ENCODE data around the gene R3HDM2.

R3HDM2 gene

GRCh38 chr12:57355734-57356133 lies 75.1 kb downstream of the R3HDM2 start:
- H3K79me1 ChIP-seq (ENCODE audit: low read length): no peaks in the 10 kb centered on the region
- H3K23ac ChIP-seq (ENCODE audit: low read length): no peak overlapping the region
- no peak overlapping the region for H2AFZ ChIP-seq (ENCODE audit: insufficient read depth, low read length, poor library complexity)
- H3K4me2 ChIP-seq (ENCODE audit: low read length): no peak overlapping the region
- no peaks in the 10 kb centered on the region for H3K9me3 ChIP-seq (ENCODE audit: insufficient read depth, low read depth, low read length)
- no peak overlapping the region for H2BK120ac ChIP-seq (ENCODE audit: insufficient read depth, low read length, poor library complexity)
- no peak overlapping the region for H4K91ac ChIP-seq (ENCODE audit: low read depth, low read length)
- H2BK5ac ChIP-seq (ENCODE audit: low read depth, low read length, poor library complexity): no peak overlapping the region
- H3K27me3 ChIP-seq (ENCODE audit: insufficient read depth, low read length): no peaks in the 10 kb centered on the region
- H3K4me3 ChIP-seq (ENCODE audit: low read depth, low read length): no peak overlapping the region
- H2BK12ac ChIP-seq (ENCODE audit: low read length): no peak overlapping the region
- no peak overlapping the region for H3K27ac ChIP-seq (ENCODE audit: low read depth, low read length)
- H3K9ac ChIP-seq (ENCODE audit: low read length): no peak overlapping the region
- no peak overlapping the region for H2AK5ac ChIP-seq (ENCODE audit: low read length)
- H3K4ac ChIP-seq (ENCODE audit: low read depth, low read length): no peak overlapping the region
- H4K12ac ChIP-seq (ENCODE audit: low read depth, low read length): no peak overlapping the region
- no peaks in the 10 kb centered on the region for H3K4me1 ChIP-seq (ENCODE audit: control insufficient read depth in 1 of 2, insufficient read depth in 2 of 2, low read length in 2 of 2)
- no peak overlapping the region for H3K18ac ChIP-seq (ENCODE audit: low read length)
- no peak for DNase-seq
- H3K79me2 ChIP-seq (ENCODE audit: control insufficient read depth, insufficient read depth, low read length, poor library complexity): no peaks in the 10 kb centered on the region
- no peak overlapping the region for H4K8ac ChIP-seq (ENCODE audit: low read depth, low read length)
- H3K36me3 ChIP-seq (ENCODE audit: control insufficient read depth in 1 of 2, insufficient read depth in 2 of 2, low read length in 2 of 2): peaks cover 0 to 2% of the 10 kb centered on the region in 2 experiments
- H3K14ac ChIP-seq (ENCODE audit: low read length): no peak overlapping the region

- Histone ChIP-seq H3K23ac (ENCODE audit: low read length) (no peak overlapping the region), H3K9me3 (ENCODE audit: insufficient read depth, low read depth, low read length) (no peaks in the 10 kb centered on the region), H3K27ac (ENCODE audit: low read depth, low read length) (no peak overlapping the region), H2AK5ac (ENCODE audit: low read length) (no peak overlapping the region), H3K27me3 (ENCODE audit: insufficient read depth, low read length) (no peaks in the 10 kb centered on the region), H3K4ac (ENCODE audit: low read depth, low read length) (no peak overlapping the region), H3K18ac (ENCODE audit: low read length) (no peak overlapping the region), H3K79me2 (ENCODE audit: control insufficient read depth, insufficient read depth, low read length, poor library complexity) (no peaks in the 10 kb centered on the region), H3K9ac (ENCODE audit: low read length) (no peak overlapping the region), H2BK12ac (ENCODE audit: low read length) (no peak overlapping the region), H3K4me3 (ENCODE audit: low read depth, low read length) (no peak overlapping the region), H2BK120ac (ENCODE audit: insufficient read depth, low read length, poor library complexity) (no peak overlapping the region), H3K79me1 (ENCODE audit: low read length) (no peaks in the 10 kb centered on the region), H2AFZ (ENCODE audit: insufficient read depth, low read length, poor library complexity) (no peak overlapping the region), H3K4me1 (ENCODE audit: control insufficient read depth in 1 of 2, insufficient read depth in 2 of 2, low read length in 2 of 2) (no peaks in the 10 kb centered on the region), H3K36me3 (ENCODE audit: control insufficient read depth in 1 of 2, insufficient read depth in 2 of 2, low read length in 2 of 2) (peaks cover 0 to 2% of the 10 kb centered on the region in 2 experiments), H3K4me2 (ENCODE audit: low read length) (no peak overlapping the region), H4K8ac (ENCODE audit: low read depth, low read length) (no peak overlapping the region), H2BK5ac (ENCODE audit: low read depth, low read length, poor library complexity) (no peak overlapping the region), H3K14ac (ENCODE audit: low read length) (no peak overlapping the region), H4K91ac (ENCODE audit: low read depth, low read length) (no peak overlapping the region), H4K12ac (ENCODE audit: low read depth, low read length) (no peak overlapping the region)
- no peak for DNase-seq
- no CpG with 5 or more reads among the region's 3 CpGs for WGBS (ENCODE audit: extremely low coverage, insufficient coverage, insufficient read length)
These were observed 78.7 kb downstream of the R3HDM2 start for GRCh38 chr12:57352166-57352565.

- Histone ChIP-seq H3K14ac (ENCODE audit: low read length) (no peak overlapping the region), H4K12ac (ENCODE audit: low read depth, low read length) (no peak overlapping the region), H4K8ac (ENCODE audit: low read depth, low read length) (no peak overlapping the region), H2AK5ac (ENCODE audit: low read length) (no peak overlapping the region), H3K9me3 (ENCODE audit: insufficient read depth, low read depth, low read length) (no peaks in the 10 kb centered on the region), H4K91ac (ENCODE audit: low read depth, low read length) (no peak overlapping the region), H2BK5ac (ENCODE audit: low read depth, low read length, poor library complexity) (no peak overlapping the region), H3K36me3 (ENCODE audit: control insufficient read depth in 1 of 2, insufficient read depth in 2 of 2, low read length in 2 of 2) (peaks cover 0 to 3% of the 10 kb centered on the region in 2 experiments), H3K9ac (ENCODE audit: low read length) (no peak overlapping the region), H3K4ac (ENCODE audit: low read depth, low read length) (no peak overlapping the region), H3K4me1 (ENCODE audit: control insufficient read depth in 1 of 2, insufficient read depth in 2 of 2, low read length in 2 of 2) (no peaks in the 10 kb centered on the region), H3K79me2 (ENCODE audit: control insufficient read depth, insufficient read depth, low read length, poor library complexity) (no peaks in the 10 kb centered on the region), H3K79me1 (ENCODE audit: low read length) (no peaks in the 10 kb centered on the region), H3K23ac (ENCODE audit: low read length) (no peak overlapping the region), H3K4me2 (ENCODE audit: low read length) (no peak overlapping the region), H3K18ac (ENCODE audit: low read length) (no peak overlapping the region), H3K27ac (ENCODE audit: low read depth, low read length) (no peak overlapping the region), H2AFZ (ENCODE audit: insufficient read depth, low read length, poor library complexity) (no peak overlapping the region), H3K4me3 (ENCODE audit: low read depth, low read length) (no peak overlapping the region), H2BK12ac (ENCODE audit: low read length) (no peak overlapping the region), H3K27me3 (ENCODE audit: insufficient read depth, low read length) (no peaks in the 10 kb centered on the region), H2BK120ac (ENCODE audit: insufficient read depth, low read length, poor library complexity) (no peak overlapping the region)
- no peak for DNase-seq
These were observed 83.6 kb downstream of the R3HDM2 start for GRCh38 chr12:57347284-57347683.

- H4K8ac ChIP-seq (ENCODE audit: low read depth, low read length): no peak overlapping the region
- H3K18ac ChIP-seq (ENCODE audit: low read length): no peak overlapping the region
- no peak overlapping the region for H2BK12ac ChIP-seq (ENCODE audit: low read length)
- H2AK5ac ChIP-seq (ENCODE audit: low read length): no peak overlapping the region
- DNase-seq: no peak
- no peak overlapping the region for H4K91ac ChIP-seq (ENCODE audit: low read depth, low read length)
- H3K9me3 ChIP-seq (ENCODE audit: insufficient read depth, low read depth, low read length): no peaks in the 10 kb centered on the region
- H2BK120ac ChIP-seq (ENCODE audit: insufficient read depth, low read length, poor library complexity): no peak overlapping the region
- H3K9ac ChIP-seq (ENCODE audit: low read length): no peak overlapping the region
- no peak overlapping the region for H3K23ac ChIP-seq (ENCODE audit: low read length)
- no peak overlapping the region for H2BK5ac ChIP-seq (ENCODE audit: low read depth, low read length, poor library complexity)
- H4K12ac ChIP-seq (ENCODE audit: low read depth, low read length): no peak overlapping the region
- no peak overlapping the region for H3K14ac ChIP-seq (ENCODE audit: low read length)
- H3K79me2 ChIP-seq (ENCODE audit: control insufficient read depth, insufficient read depth, low read length, poor library complexity): no peaks in the 10 kb centered on the region
- H3K4me1 ChIP-seq (ENCODE audit: control insufficient read depth in 1 of 2, insufficient read depth in 2 of 2, low read length in 2 of 2): no peaks in the 10 kb centered on the region
- H3K4me2 ChIP-seq (ENCODE audit: low read length): no peak overlapping the region
- H2AFZ ChIP-seq (ENCODE audit: insufficient read depth, low read length, poor library complexity): no peak overlapping the region
- H3K79me1 ChIP-seq (ENCODE audit: low read length): no peaks in the 10 kb centered on the region
- WGBS (ENCODE audit: extremely low coverage, insufficient coverage, insufficient read length): no CpG with 5 or more reads among the region's 7 CpGs
- no peak overlapping the region for H3K4me3 ChIP-seq (ENCODE audit: low read depth, low read length)
- H3K36me3 ChIP-seq (ENCODE audit: control insufficient read depth in 1 of 2, insufficient read depth in 2 of 2, low read length in 2 of 2): peaks cover 0 to 5% of the 10 kb centered on the region in 2 experiments
- no peak overlapping the region for H3K4ac ChIP-seq (ENCODE audit: low read depth, low read length)
- no peak overlapping the region for H3K27ac ChIP-seq (ENCODE audit: low read depth, low read length)
- no peaks in the 10 kb centered on the region for H3K27me3 ChIP-seq (ENCODE audit: insufficient read depth, low read length)
These were observed 87.0 kb downstream of the R3HDM2 start for GRCh38 chr12:57343703-57344378.

Measured in trophoblast cell (in vitro differentiated cells and primary cell).